DMS 273 treated with DMSO at 0.1 percent for 48 hours (cell line): ENCODE measurements around the gene BCAS3.
"Not testable (repeated sequence)": the region's sequence is repeated elsewhere in the genome, so short reads cannot be mapped to it uniquely, and the experiment has no call there.

Source experiments
- DNase-seq: peaks from one replicate; lab custom pipeline; 2025; lab: John Stamatoyannopoulos, UW

The BCAS3 gene

DNA sequence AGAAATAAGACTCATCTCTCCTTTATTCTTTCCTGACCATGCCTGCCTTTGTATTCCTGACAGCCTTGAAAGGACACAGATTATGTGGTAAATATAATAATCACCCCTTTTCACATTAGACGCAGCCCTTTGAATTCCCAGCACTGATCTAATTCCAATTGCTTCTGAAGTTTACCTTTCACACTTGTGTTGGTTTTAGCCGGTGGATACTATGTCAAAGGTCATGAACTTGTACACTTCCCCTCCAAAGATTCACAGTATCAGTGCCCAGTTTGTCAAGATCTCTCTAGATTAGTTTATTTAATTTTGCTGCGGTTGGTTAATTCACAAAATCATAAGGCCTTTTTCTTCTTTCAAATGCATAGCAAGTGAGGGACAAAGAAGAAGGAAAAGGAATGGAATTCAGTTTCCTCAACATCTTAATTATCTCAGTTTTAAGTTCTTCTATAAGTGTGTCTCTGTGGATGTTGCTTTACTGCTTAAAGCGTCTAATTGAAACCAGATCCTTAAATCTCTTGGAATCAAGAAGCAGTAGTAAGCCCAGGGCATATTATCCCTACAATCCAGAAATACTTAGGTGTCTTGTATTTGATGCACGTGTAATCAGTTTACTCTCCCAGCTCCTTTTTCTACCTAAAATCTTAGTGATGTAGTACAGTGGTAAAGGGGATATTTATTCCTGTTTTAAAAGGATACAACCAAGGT is 547.7 kb downstream of the BCAS3 start:
- DNase-seq: no peak

DNA sequence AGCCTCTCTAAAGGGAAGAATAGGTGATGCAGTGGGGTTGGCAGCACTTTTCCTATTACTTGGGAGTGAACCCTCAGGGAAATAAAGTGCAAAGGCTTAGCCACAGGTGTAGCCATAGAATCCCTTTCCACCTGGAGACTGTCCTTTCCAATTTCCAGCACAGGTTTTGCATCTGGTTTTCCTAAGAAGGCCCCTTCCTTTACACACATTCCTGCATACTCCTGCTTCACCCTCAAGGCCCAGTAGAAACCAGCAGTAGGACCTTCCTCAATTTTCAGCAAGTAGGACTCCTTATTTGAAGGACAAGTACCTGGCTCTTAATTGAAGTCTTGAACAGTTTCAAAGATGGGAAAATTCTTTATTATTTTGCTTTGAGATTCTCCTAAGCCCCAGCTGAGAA is 550.2 kb downstream of the BCAS3 start:
- DNase-seq: no peak

DNA sequence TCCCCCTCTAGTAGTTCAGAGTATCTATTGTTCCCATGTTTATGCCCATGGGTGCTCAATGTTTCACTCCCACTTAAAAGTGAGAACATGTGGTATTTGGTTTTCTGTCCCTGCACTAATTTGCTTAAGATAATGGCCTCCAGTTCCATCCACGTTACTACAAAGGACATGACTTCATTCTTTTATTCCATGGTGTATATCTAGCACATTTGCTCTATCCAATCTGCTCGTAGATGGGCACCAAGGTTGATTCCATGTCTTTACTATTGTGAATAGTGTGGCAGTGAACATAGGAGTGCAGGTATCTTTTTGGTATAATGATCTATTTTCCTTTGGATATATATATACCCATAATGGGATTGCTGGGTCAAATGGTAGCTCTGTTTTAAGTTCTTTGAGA is 552.8 kb downstream of the BCAS3 start:
- no peak for DNase-seq

DNA sequence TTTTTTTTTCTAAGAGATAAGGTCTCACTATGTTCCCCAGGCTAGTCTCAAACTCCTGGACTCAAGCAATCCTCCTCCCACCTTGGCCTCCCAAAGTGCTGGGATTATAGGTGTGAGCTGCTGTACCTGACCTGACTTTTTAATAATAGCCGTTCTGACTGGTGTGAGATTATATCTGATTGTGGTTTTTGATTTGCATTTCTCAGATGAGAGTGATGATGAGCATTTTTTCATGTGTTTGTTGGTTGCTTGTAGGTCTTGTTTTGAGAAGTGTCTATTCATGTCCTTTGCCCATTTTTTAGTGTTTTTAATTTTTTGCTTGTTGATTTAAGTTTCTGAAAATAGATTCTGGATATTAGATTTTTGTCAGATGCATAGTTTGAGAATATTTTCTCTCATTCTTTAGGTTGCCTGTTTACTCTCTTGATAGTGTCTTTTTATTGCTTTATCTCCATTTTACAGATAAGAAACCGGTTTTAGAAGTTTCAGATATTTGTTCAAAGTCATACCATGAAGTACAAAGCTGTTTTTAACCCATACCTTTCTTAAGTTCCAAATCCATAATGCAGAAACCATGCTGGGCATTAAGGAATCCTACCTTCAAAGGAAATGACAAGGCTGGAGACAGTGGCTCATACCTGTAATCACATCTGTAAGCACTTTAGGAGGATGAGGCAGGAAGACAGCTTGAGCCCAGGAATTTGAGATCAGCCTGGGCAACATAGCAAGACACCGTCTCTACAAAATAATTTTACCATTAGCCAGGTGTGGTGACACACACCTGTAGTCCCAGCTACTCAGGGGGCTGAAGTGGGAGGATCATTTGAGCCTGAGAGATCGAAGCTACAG is 553.5 kb downstream of the BCAS3 start:
- no peak for DNase-seq

DNA sequence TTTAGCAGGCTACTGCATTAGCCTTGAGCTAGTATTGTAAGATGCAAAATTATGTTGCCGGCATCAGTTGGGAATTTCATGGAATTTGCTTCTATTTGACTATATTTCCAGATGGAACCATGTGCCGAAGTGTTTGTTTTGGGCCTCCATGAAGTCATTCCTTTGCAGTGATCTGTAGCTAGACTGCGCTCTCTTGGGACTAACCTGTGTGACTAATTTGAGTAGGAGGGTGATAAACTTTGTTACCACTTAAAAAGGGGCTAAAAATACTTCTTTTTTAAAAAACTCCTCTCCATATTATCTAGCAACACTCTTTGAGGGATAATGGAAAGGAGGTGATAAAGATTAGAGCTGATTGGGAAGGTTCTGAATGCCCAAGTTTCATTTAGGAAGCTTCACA is 555.2 kb downstream of the BCAS3 start:
- no peak for DNase-seq

DNA sequence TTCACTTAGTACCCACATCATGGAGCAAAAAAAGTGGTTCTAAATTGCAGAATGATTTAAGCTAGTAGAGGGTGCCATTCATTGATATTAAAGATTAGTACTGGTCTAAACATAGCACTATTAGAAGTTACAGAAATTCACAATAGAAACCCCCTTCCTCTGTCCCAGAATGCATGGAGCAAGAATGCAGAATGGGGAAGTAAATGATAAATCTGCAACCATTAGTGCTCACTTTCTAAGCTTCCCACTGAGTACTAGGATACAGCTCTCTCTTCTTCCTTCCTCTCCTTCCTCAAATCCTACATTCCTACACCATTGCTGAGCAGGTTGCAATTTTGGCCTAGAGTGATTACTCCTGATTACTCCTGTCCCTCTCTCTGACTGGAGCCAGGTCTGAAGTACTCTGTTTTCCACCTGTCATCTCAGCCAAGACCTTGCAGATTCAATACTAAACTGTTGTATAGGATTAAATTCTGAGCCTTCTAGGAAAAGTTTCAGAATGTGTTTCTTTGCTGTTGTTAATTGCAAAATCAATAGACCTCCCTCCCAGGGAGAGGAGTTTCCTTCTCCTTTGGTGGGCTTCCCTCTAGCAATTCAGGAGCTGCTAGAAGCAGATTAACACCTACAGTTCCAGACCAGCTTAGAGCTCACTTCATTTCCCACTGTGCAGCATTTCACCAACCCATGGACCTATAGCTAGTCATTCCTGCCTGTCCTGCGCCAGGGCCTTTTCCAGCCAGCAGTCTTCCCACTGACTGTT is 556.5 kb downstream of the BCAS3 start:
- DNase-seq: no peak

DNA sequence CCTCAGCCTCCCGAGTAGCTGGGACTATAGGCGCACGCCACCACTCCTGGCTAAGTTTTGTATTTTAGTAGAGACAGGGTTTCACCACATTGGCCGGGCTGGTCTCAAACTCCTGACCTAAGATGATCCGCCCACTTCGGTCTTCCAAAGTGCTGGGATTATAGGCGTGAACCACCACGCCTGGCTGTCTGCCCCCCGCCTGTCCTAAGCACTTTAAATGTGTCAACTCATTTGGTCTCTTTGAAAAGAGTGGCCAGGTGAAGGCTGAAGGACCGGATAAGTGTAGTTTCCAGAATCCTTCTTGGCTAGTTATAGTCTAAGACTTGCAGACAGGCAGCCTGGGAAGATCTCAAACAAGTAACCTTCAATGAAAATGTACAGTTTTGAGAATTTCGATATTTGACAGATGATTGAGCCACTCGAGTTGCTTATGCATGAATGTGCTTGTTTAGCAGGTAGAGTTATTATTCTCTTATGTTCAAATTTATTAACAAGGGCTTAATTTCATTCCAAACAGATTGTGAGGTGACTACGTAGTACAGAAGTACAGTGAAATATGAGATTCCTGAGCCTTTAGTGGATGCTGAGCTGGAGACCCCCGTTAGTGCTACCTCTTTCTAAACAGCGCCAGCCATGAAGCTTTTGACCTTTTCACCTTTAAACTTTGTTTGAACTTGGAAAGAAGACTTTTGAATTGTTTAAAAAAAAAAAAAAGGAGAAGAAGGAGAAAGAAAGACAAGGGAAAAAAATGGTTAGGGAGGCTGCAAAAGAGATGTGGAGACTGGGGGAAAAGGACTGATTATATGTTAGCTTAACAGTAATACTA is 557.6 kb downstream of the BCAS3 start:
- DNase-seq: no peak

DNA sequence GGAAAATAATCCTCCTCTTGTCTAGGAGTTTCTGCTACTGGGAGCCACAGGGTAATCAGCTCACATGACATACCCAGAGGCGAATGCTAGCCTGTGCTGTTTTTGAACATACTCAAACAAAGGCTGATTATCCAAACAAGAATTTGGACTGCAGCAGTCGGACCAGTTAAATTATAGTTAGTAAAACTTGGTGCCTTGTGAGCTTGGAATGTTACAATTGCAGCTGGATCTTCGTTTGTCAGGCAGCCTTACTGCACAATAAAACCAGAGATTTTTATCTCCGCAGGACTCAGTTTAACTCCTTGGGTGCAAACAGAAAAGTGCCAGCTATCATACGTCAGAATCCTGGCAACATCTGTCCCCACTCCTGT is 558.2 kb downstream of the BCAS3 start:
- no peak for DNase-seq

DNA sequence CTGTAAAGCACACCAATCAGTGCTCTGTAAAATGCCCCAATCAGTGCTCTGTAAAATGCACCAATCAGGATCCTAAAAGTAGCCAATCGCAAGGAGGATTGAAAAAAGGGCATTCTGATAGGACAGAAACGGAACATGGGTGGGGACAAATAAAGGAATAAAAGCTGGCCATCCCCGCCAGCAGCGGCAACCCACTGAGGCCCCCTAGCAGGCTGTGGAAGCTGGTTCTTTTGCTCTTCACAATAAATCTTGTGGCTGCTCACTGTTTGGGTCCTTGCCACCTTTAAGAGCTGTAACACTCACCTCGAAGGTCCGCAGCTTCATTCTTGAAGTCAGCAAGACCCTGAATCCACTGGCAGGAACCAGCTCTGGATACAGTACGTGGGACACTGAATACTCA is 559.6 kb downstream of the BCAS3 start:
- no peak for DNase-seq

DNA sequence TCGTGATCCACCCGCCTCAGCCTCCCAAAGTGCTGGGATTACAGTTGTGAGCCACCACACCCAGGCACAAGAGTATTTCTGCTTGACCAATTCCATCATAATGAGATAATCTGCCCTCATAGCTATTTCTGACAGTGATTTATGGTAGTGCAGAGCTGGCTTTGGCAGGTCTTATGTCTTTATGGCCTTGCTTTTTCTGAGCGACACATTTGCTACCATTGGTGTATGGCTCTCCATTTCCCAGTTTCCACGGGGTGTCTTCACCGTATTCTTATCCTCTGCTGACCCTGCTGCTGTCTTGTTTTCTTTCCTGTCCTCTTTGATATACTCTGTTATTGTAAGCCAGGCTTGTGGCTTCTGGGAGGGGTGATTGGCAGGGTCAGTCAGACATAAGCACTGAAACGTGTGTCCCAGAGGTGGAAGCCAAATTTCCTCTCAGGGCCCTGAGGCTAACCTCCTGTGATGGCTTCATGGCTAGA is 560.8 kb downstream of the BCAS3 start:
- no peak for DNase-seq

DNA sequence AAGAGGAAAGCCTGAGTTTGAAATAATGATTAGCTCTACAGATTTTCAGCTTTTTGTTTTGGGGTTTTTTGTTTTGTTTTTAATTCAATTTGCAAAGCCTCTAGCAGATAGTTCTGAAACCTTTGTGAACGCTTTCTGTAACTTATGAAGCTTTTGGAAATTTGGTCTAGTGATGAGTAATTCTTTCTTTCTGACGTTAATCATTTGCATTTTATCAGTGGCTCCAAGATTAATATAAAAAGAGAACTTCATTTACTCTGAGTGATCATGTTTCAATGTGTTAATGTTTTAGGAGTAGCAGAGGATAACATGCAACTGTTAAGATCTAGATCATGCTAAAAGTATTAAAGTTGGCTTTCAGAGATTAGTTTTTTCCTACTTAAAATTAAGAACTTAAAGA is 561.7 kb downstream of the BCAS3 start:
- no peak for DNase-seq

DNA sequence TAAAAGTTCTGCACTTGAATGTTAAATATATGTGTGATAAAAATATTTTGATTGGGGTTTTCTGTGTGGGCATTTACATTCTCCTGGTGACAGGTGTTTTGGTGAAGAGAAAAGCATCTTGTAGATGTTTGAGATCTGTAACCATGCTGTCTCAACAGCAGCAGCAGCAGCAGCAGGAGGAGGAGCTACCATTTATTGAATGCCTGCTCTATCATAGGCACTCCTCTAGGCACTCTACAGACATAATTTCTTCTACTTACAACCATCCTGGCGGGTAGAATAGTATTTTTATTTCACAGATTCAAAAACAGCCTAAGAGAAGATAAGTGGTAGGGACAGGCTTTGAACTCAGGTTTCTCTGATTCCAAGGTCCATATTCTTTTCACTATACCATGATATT is 562.3 kb downstream of the BCAS3 start:
- DNase-seq: no peak

DNA sequence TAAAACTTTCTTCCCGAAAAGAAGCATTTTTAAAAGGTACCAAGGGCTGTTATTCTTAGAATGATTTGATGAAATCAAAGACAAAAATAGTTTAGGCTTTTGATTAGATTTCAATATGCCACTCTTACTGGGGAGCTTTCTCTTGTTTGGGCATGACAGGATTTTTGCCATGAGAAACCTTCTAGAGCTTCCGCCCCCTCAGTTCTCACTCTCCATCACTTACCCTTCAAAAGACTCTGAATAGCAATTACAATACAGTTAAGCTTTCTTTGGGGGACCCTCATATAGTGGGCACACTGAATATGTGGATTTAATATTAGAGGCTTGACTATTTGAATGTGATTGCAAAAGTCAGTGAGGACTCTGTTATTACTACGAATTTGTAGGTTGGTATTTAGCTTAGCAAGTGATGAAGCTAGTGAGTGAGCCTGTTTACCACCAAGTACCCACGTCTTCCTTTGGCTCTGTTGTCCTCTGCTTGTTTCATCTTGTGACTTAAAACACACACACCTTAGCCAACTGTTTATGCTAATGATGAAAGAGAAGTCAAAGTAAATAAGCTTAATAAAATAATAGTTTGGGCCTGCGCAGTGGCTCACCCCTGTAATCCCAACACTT is 563.3 kb downstream of the BCAS3 start:
- no peak for DNase-seq

DNA sequence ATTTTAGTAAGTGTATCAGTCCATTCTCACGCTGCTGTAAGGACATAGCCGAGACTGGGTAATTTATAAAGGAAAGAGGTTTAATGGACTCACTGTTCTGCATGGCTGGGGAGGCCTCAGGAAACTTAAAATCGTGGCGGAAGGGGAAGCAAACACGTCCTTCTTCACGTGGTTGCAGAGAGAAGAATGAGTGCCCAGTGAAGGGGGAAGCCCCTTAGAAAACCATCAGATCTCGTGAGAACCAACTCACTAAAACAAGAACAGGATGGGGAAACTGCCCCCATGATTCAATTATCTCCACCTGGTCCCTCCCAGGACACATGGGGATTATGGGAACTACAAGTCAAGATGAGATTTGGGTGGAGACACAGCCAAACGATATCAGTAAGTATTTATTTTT is 567.3 kb downstream of the BCAS3 start:
- not testable (repeated sequence) for DNase-seq

DNA sequence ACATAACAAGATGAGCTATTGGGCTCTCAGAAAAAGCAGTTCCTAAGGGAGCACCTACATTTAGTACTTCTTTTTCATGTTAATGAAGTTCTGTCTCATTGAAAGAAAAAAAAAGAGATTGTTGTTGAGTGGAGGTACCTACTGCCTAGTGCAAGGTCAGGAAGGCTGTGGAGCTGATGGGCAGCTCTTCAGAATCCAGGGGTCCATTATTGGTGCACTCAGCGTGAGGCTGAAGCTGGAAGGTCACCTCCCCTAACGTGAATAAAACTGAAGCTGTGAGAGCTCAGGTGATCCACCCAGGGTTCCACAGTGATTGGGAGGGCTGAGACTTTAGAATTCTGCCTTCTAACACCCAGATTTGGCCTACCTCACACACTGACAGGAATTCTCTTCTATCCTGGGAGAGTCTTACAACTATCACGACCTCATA is 568.1 kb downstream of the BCAS3 start:
- no peak for DNase-seq

DNA sequence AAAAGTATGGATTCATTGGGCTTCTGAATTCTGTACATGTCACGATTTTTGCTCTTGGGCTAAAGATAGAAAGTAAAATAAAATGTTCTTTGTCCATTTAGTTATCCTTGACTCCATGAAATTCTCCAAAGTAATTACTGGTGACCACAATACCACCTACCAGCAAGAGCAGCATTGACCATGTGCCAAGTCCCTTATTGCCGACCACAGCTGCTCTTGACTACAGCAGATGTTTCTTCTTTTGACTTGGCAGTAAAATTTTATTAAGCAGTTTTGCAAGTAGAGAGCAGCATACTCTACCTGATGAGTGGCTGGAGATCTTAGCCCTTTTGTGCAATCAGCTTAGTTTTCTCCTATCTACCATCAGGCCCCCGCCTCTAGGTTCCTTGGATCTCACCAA is 569.8 kb downstream of the BCAS3 start:
- peak; percentile 94 for DNase-seq

DNA sequence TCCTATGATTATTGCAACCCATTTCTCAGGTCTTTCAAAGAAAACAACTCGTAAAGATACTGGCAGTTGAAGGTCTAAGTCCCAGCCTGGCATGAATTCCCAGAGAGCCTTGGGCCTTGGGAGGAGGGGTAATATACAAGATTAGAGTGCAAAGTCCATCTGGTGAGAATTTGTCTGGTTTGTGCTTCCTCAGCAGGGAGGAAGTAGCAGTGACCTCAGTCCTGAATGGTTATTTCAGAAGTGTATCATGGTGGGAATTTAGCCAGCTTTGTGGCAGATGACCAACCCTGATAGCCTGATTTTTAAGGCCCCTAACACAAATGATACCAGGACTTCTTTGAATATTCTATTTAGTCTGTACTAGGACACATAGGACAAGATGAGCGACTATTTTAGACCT is 570.7 kb downstream of the BCAS3 start:
- no peak for DNase-seq

DNA sequence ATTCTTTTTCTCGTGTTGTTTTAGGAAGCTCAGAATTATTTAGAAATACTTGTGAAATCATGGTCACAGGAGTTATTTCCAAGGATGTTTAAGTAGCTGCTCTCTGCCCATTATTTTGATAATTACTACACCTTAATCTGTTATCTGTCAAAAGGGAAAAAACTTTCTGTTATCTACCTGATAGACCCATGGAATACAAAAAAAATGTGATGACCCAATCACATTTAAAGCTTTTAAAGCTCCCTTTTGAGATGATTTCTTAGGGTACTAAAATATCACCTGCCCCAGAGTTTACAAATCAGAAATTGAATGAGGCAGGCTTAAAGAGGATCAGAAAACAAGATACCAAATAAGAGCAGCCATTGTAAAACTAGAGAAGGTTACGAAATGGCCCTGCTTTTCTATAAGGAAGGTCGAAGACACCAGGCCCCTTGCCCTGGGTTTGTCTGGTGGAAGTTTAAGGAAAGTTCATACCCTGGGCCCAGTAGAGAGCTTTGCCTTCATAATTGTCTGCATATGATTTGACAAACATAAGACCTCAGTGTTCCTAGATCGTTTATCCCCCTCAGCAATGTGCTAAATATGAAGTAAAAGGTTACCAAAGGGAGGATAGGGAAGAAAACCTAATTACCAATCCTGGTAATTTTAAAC is 572.1 kb downstream of the BCAS3 start:
- DNase-seq: no peak

DNA sequence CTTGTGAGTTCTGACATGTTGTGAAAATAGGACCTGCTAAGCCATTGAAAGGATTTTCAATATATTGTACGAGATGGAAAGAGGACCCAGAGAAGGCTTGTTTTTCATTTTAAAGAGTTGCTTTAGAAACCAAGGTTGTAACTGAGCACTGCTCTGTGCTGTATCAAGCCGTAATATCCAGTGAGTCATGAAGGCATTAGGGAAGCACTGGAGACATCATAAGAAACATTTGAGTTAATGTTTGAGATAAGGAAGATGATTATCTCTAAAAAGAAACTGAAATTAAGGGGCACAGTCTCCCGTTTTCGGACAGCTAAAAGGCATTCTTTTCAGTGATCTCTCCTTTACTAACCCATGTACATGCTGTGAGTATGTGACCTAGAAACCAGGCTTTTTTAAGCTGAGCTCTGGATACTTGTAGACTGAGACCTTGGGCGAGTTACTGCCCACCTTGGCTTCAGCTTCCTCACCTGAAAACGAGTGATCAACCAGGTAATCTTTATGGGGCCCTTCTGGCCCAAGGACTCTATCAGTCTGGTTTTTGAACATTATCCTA is 572.8 kb downstream of the BCAS3 start:
- DNase-seq: no peak
